SK-N-SH treated with all-trans-retinoic acid at 6 μM for 48 hours (cell line): Measurements from ENCODE around the gene RHBDD1.

Source experiments
- ATAC-seq: fragments of 200-7000 bp; cut with Tn5 transposase; 3 replicates; pipeline ENCODE4 v1.9.1; 2020; ENCODE audit warnings: mild to moderate bottlenecking, moderate library complexity
- BACH2 ChIP-seq: fragments of 250-450 bp; sonication (Bioruptor Pico); IDR thresholded peaks from 2 replicates; pipeline ENCODE4 v1.9.0; 2021; ENCODE audit warnings: mild to moderate bottlenecking, borderline replicate concordance
- CSDC2 ChIP-seq: fragments of 250-450 bp; sonication (Bioruptor Pico); IDR thresholded peaks from 2 replicates; pipeline ENCODE4 v1.5.0; 2020; ENCODE audit warnings: mild to moderate bottlenecking, moderate library complexity
- PATZ1 ChIP-seq: fragments of 250-450 bp; sonication (Bioruptor Pico); IDR thresholded peaks from 2 replicates; pipeline ENCODE4 v1.8.0; 2020; ENCODE audit warnings: mild to moderate bottlenecking, moderate library complexity, borderline replicate concordance
- PPARA ChIP-seq: fragments of 250-450 bp; sonication (Bioruptor Pico); IDR thresholded peaks from 2 replicates; pipeline ENCODE4 v1.5.0; 2020; ENCODE audit warnings: mild to moderate bottlenecking, borderline replicate concordance
- RARB ChIP-seq: fragments of 250-450 bp; sonication (Bioruptor Pico); IDR thresholded peaks from 2 replicates; pipeline ENCODE4 v1.8.0; 2021; ENCODE audit warnings: mild to moderate bottlenecking, moderate library complexity
- SNAI2 ChIP-seq: fragments of 250-450 bp; sonication (Bioruptor Pico); IDR thresholded peaks from 2 replicates; pipeline ENCODE4 v1.5.0; 2020; ENCODE audit warnings: mild to moderate bottlenecking, moderate library complexity
- TCF4 ChIP-seq: fragments of 250-450 bp; sonication (Bioruptor Pico); IDR thresholded peaks from 2 replicates; pipeline ENCODE4 v1.8.0; 2021; ENCODE audit warnings: mild to moderate bottlenecking, moderate library complexity, borderline replicate concordance
- ZC3H10 ChIP-seq: fragments of 250-450 bp; sonication (Bioruptor Pico); IDR thresholded peaks from 2 replicates; pipeline ENCODE4 v1.5.1; 2021; ENCODE audit warnings: mild to moderate bottlenecking, moderate library complexity
- ZFP3 ChIP-seq: fragments of 250-450 bp; sonication (Bioruptor Pico); IDR thresholded peaks from 2 replicates; pipeline ENCODE4 v1.5.0; 2020; ENCODE audit warnings: mild to moderate bottlenecking, moderate library complexity
- ZNF565 ChIP-seq: fragments of 450-650 bp; formaldehyde crosslinking; conservative IDR thresholded peaks from 2 replicates; pipeline ENCODE4 v1.5.0; 2020; ENCODE audit warnings: low read depth, mild to moderate bottlenecking, moderate library complexity
- ZNF8 ChIP-seq: fragments of 450-650 bp; formaldehyde crosslinking; IDR thresholded peaks from 2 replicates; pipeline ENCODE4 v1.5.0; 2020; ENCODE audit warnings: mild to moderate bottlenecking, moderate library complexity
- TF ChIP-seq, protein P1 (sequence below): fragments of 250-450 bp; sonication (Bioruptor Pico); IDR thresholded peaks from 2 replicates; pipeline ENCODE4 v1.5.0; 2020; ENCODE audit warnings: mild to moderate bottlenecking, moderate library complexity
- TF ChIP-seq, protein P2 (sequence below): fragments of 250-450 bp; sonication (Bioruptor Pico); IDR thresholded peaks from 2 replicates; pipeline ENCODE4 v1.5.1; 2021; ENCODE audit warnings: mild to moderate bottlenecking, moderate library complexity
- TF ChIP-seq, protein P3 (sequence below): fragments of 250-450 bp; sonication (Bioruptor Pico); IDR thresholded peaks from 2 replicates; pipeline ENCODE4 v1.5.1; 2020; ENCODE audit warnings: low read depth, mild to moderate bottlenecking, moderate library complexity

The RHBDD1 gene

GRCh38 chr2:227010433-227010832, 174.6 kb downstream of the RHBDD1 start:
- ATAC-seq = no peak
- TF ChIP-seq BACH2 (CRISPR knock-in tag) = no peak
- no peak for TF ChIP-seq RARB (CRISPR knock-in tag)
- TF ChIP-seq TCF4 (CRISPR knock-in tag) = no peak
- TF ChIP-seq ZNF8 (CRISPR knock-in tag) = no peak

GRCh38 chr2:227013330-227013729, 177.5 kb downstream of the RHBDD1 start:
- no peak for ATAC-seq
- TF ChIP-seq PPARA (CRISPR knock-in tag) (no peak), RARB (CRISPR knock-in tag) (no peak), ZC3H10 (CRISPR knock-in tag) (no peak), ZFP3 (CRISPR knock-in tag) (no peak)
- TF ChIP-seq, protein P1, sequence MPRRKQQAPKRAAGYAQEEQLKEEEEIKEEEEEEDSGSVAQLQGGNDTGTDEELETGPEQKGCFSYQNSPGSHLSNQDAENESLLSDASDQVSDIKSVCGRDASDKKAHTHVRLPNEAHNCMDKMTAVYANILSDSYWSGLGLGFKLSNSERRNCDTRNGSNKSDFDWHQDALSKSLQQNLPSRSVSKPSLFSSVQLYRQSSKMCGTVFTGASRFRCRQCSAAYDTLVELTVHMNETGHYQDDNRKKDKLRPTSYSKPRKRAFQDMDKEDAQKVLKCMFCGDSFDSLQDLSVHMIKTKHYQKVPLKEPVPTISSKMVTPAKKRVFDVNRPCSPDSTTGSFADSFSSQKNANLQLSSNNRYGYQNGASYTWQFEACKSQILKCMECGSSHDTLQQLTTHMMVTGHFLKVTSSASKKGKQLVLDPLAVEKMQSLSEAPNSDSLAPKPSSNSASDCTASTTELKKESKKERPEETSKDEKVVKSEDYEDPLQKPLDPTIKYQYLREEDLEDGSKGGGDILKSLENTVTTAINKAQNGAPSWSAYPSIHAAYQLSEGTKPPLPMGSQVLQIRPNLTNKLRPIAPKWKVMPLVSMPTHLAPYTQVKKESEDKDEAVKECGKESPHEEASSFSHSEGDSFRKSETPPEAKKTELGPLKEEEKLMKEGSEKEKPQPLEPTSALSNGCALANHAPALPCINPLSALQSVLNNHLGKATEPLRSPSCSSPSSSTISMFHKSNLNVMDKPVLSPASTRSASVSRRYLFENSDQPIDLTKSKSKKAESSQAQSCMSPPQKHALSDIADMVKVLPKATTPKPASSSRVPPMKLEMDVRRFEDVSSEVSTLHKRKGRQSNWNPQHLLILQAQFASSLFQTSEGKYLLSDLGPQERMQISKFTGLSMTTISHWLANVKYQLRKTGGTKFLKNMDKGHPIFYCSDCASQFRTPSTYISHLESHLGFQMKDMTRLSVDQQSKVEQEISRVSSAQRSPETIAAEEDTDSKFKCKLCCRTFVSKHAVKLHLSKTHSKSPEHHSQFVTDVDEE = no peak
- TF ChIP-seq, protein P2, sequence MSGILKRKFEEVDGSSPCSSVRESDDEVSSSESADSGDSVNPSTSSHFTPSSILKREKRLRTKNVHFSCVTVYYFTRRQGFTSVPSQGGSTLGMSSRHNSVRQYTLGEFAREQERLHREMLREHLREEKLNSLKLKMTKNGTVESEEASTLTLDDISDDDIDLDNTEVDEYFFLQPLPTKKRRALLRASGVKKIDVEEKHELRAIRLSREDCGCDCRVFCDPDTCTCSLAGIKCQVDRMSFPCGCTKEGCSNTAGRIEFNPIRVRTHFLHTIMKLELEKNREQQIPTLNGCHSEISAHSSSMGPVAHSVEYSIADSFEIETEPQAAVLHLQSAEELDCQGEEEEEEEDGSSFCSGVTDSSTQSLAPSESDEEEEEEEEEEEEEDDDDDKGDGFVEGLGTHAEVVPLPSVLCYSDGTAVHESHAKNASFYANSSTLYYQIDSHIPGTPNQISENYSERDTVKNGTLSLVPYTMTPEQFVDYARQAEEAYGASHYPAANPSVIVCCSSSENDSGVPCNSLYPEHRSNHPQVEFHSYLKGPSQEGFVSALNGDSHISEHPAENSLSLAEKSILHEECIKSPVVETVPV (CRISPR knock-in tag) = no peak
- TF ChIP-seq, all 23 proteins: peak for 0

DNA sequence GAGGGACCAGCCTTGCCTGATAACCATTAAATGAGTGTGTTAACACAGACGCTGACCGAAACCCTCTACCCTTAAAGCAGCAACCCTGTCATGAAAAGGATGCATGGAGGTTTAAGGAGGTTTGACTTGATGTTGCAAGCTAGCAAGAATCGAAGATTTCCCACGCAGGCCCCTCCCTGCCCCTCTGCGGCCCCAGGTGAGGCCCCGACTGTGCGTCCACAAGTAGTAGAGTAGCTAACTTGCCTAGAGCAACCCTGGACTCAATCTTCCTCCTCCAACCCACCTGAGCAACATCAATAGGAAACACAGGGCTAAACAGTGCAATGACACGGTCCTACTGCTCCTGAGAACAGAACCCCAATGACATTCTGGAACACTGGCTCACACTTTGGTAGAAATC, 178.0 kb downstream of the RHBDD1 start:
- TF ChIP-seq ZNF8 (CRISPR knock-in tag) = no peak
- TF ChIP-seq TCF4 (CRISPR knock-in tag) = no peak
- TF ChIP-seq, protein P3, sequence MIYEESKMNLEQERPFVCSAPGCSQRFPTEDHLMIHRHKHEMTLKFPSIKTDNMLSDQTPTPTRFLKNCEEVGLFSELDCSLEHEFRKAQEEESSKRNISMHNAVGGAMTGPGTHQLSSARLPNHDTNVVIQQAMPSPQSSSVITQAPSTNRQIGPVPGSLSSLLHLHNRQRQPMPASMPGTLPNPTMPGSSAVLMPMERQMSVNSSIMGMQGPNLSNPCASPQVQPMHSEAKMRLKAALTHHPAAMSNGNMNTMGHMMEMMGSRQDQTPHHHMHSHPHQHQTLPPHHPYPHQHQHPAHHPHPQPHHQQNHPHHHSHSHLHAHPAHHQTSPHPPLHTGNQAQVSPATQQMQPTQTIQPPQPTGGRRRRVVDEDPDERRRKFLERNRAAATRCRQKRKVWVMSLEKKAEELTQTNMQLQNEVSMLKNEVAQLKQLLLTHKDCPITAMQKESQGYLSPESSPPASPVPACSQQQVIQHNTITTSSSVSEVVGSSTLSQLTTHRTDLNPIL = no peak
- no peak for TF ChIP-seq PATZ1 (CRISPR knock-in tag)
- TF ChIP-seq, all 23 proteins: peak for 0
- no peak for ATAC-seq

- ATAC-seq = no peak
- TF ChIP-seq RARB (CRISPR knock-in tag) = no peak
- TF ChIP-seq ZNF565 (CRISPR knock-in tag) = no peak
- no peak for TF ChIP-seq CSDC2 (CRISPR knock-in tag)
- no peak for TF ChIP-seq SNAI2 (CRISPR knock-in tag)
- TF ChIP-seq, protein P2 (CRISPR knock-in tag) = no peak
- TF ChIP-seq PPARA (CRISPR knock-in tag) = no peak
Measured at GRCh38 chr2:227016894-227017293, 181.0 kb downstream of the RHBDD1 start.

GRCh38 chr2:227020416-227020815, 184.6 kb downstream of the RHBDD1 start:
- ATAC-seq = no peak
- TF ChIP-seq PPARA (CRISPR knock-in tag) (no peak), PATZ1 (CRISPR knock-in tag) (no peak), ZFP3 (CRISPR knock-in tag) (no peak), BACH2 (CRISPR knock-in tag) (no peak)
- TF ChIP-seq, protein P1 = no peak
- TF ChIP-seq, protein P2 (CRISPR knock-in tag) = no peak
- TF ChIP-seq, protein P3 = no peak
